Karpas-422 (cell line): ENCODE data around the gene AOC1. TPM values are rescaled to one million over a fixed set of nuclear protein-coding genes. Genes with fewer than 3 reads are reported as not detected.

ENCODE experiments used
- DNase-seq: peaks from one replicate; pipeline ENCODE4 v3.0.0-alpha.2; 2015
- H2AFZ ChIP-seq: fragments of 200-600 bp; sonication (generic); 2 replicates; pipeline ENCODE4 v1.6.1; 2014; ENCODE audit warnings: antibody characterized with exemption, low read length, mixed read lengths
- H3K27ac ChIP-seq: fragments of 200-600 bp; sonication (generic); 2 replicates; pipeline ENCODE4 v1.5.1; 2014; ENCODE audit warnings: mild to moderate bottlenecking, low read length, moderate library complexity
- H3K27me3 ChIP-seq: fragments of 200-600 bp; sonication (generic); 2 replicates; pipeline ENCODE4 v1.6.1; 2014; ENCODE audit warnings: low read length, mixed read lengths
- H3K36me3 ChIP-seq: fragments of 200-600 bp; sonication (generic); 2 replicates; pipeline ENCODE4 v1.6.1; 2014; ENCODE audit warnings: low read length, mixed read lengths; ENCODE audit not compliant: insufficient read depth
- H3K4me1 ChIP-seq: fragments of 200-600 bp; sonication (generic); 2 replicates; pipeline ENCODE4 v1.6.1; 2014; ENCODE audit warnings: mild to moderate bottlenecking, low read length, mixed read lengths
- H3K4me2 ChIP-seq: fragments of 200-600 bp; sonication (generic); 2 replicates; pipeline ENCODE4 v1.6.1; 2014; ENCODE audit warnings: low read length, low read depth, mild to moderate bottlenecking; ENCODE audit not compliant: poor library complexity, severe bottlenecking
- H3K4me3 ChIP-seq: fragments of 200-600 bp; sonication (generic); 2 replicates; pipeline ENCODE4 v1.5.1; 2014; ENCODE audit warnings: mild to moderate bottlenecking, antibody characterized with exemption, low read length, mixed read lengths
- H3K79me2 ChIP-seq: fragments of 200-600 bp; sonication (generic); 2 replicates; pipeline ENCODE4 v1.6.1; 2014; ENCODE audit warnings: mild to moderate bottlenecking, low read length, mixed read lengths
- H3K9ac ChIP-seq: fragments of 200-600 bp; sonication (generic); 2 replicates; pipeline ENCODE4 v1.6.0; 2014; ENCODE audit warnings: low read length
- H3K9me2 ChIP-seq: fragments of 200-600 bp; sonication (generic), shearing (Covaris generic); replicated peaks from 2 replicates; pipeline ENCODE4 v1.6.0; 2014; ENCODE audit warnings: mild to moderate bottlenecking, low read length, moderate library complexity; ENCODE audit not compliant: insufficient read depth
- H3K9me3 ChIP-seq: fragments of 300-700, 200-600 bp; sonication (generic); 2 replicates; pipeline ENCODE4 v1.6.1; 2014; ENCODE audit warnings: low read length, mixed read lengths
- H4K20me1 ChIP-seq: fragments of 200-600 bp; sonication (generic); 2 replicates; pipeline ENCODE4 v1.6.1; 2014; ENCODE audit warnings: mild to moderate bottlenecking, antibody characterized with exemption, low read length, low read depth; ENCODE audit not compliant: insufficient read depth
- total RNA-seq: library from RNA; depleted of rRNA; stranded (reverse); fragments of >200 nt; shearing (Covaris generic); gene quantifications from 2 replicates; pipeline ENCODE4 v1.2.3, GENCODE V29; 2014; ENCODE audit warnings: low replicate concordance

Gene AOC1
- total RNA-seq, 1 experiment from 2014 or later = not detected

GRCh38 chr7:150818971-150819370, 33.3 kb upstream of the AOC1 start:
- Histone ChIP-seq H4K20me1 (no peaks in the 10 kb centered on the region), H3K9ac (no peak overlapping the region), H3K9me2 (no peaks in the 10 kb centered on the region), H2AFZ (no peak overlapping the region), H3K9me3 (no peaks in the 10 kb centered on the region), H3K79me2 (no peaks in the 10 kb centered on the region), H3K4me2 (no peak overlapping the region), H3K4me3 (no peak overlapping the region), H3K27ac (no peak overlapping the region), H3K36me3 (no peaks in the 10 kb centered on the region), H3K27me3 (no peaks in the 10 kb centered on the region), H3K4me1 (no peaks in the 10 kb centered on the region)
- DNase-seq = no peak

- Histone ChIP-seq H3K9ac (no peak overlapping the region), H4K20me1 (no peaks in the 10 kb centered on the region), H3K27ac (no peak overlapping the region), H3K79me2 (no peaks in the 10 kb centered on the region), H3K36me3 (no peaks in the 10 kb centered on the region), H3K4me2 (no peak overlapping the region), H3K9me3 (no peaks in the 10 kb centered on the region), H3K27me3 (no peaks in the 10 kb centered on the region), H2AFZ (no peak overlapping the region), H3K4me3 (no peak overlapping the region), H3K4me1 (no peaks in the 10 kb centered on the region), H3K9me2 (no peaks in the 10 kb centered on the region)
- DNase-seq = no peak
Measured at GRCh38 chr7:150820148-150820547, 32.2 kb upstream of the AOC1 start.

GRCh38 chr7:150820578-150821198, 31.6 kb upstream of the AOC1 start:
- H3K4me2 ChIP-seq = no peak overlapping the region
- no peak overlapping the region for H2AFZ ChIP-seq
- H3K79me2 ChIP-seq = no peaks in the 10 kb centered on the region
- H4K20me1 ChIP-seq = no peaks in the 10 kb centered on the region
- H3K9me3 ChIP-seq = no peaks in the 10 kb centered on the region
- H3K36me3 ChIP-seq = no peaks in the 10 kb centered on the region
- DNase-seq = no peak
- no peaks in the 10 kb centered on the region for H3K9me2 ChIP-seq
- H3K4me1 ChIP-seq = no peaks in the 10 kb centered on the region
- H3K9ac ChIP-seq = no peak overlapping the region
- H3K27ac ChIP-seq = no peak overlapping the region
- H3K4me3 ChIP-seq = no peak overlapping the region
- no peaks in the 10 kb centered on the region for H3K27me3 ChIP-seq

- Histone ChIP-seq H3K9me3 (no peaks in the 10 kb centered on the region), H3K4me3 (no peak overlapping the region), H2AFZ (no peak overlapping the region), H3K4me1 (no peaks in the 10 kb centered on the region), H4K20me1 (no peaks in the 10 kb centered on the region), H3K27me3 (no peaks in the 10 kb centered on the region), H3K27ac (no peak overlapping the region), H3K79me2 (no peaks in the 10 kb centered on the region), H3K4me2 (no peak overlapping the region), H3K36me3 (no peaks in the 10 kb centered on the region), H3K9me2 (no peaks in the 10 kb centered on the region), H3K9ac (no peak overlapping the region)
- no peak for DNase-seq
Measured at GRCh38 chr7:150823043-150823442, 29.3 kb upstream of the AOC1 start.

GRCh38 chr7:150823484-150824126, 28.7 kb upstream of the AOC1 start:
- no peak for DNase-seq
- no peaks in the 10 kb centered on the region for H3K27me3 ChIP-seq
- no peak overlapping the region for H3K9ac ChIP-seq
- no peaks in the 10 kb centered on the region for H3K9me3 ChIP-seq
- no peak overlapping the region for H3K4me2 ChIP-seq
- H3K36me3 ChIP-seq = no peaks in the 10 kb centered on the region
- no peak overlapping the region for H3K27ac ChIP-seq
- no peaks in the 10 kb centered on the region for H4K20me1 ChIP-seq
- H3K79me2 ChIP-seq = no peaks in the 10 kb centered on the region
- no peaks in the 10 kb centered on the region for H3K4me1 ChIP-seq
- H2AFZ ChIP-seq = no peak overlapping the region
- no peaks in the 10 kb centered on the region for H3K9me2 ChIP-seq
- no peak overlapping the region for H3K4me3 ChIP-seq

- no peaks in the 10 kb centered on the region for H3K9me3 ChIP-seq
- no peaks in the 10 kb centered on the region for H3K36me3 ChIP-seq
- no peaks in the 10 kb centered on the region for H3K9me2 ChIP-seq
- H3K9ac ChIP-seq = no peak overlapping the region
- H2AFZ ChIP-seq = no peak overlapping the region
- H4K20me1 ChIP-seq = no peaks in the 10 kb centered on the region
- H3K4me3 ChIP-seq = no peak overlapping the region
- H3K79me2 ChIP-seq = no peaks in the 10 kb centered on the region
- no peak overlapping the region for H3K27ac ChIP-seq
- H3K4me2 ChIP-seq = no peak overlapping the region
- H3K4me1 ChIP-seq = no peaks in the 10 kb centered on the region
- no peak for DNase-seq
- H3K27me3 ChIP-seq = no peaks in the 10 kb centered on the region
Measured at GRCh38 chr7:150824379-150825177, 27.7 kb upstream of the AOC1 start.

- H3K9ac ChIP-seq = no peak overlapping the region
- H3K4me1 ChIP-seq = no peaks in the 10 kb centered on the region
- H3K4me3 ChIP-seq = no peak overlapping the region
- H3K9me2 ChIP-seq = no peaks in the 10 kb centered on the region
- H3K36me3 ChIP-seq = no peaks in the 10 kb centered on the region
- H4K20me1 ChIP-seq = no peaks in the 10 kb centered on the region
- no peaks in the 10 kb centered on the region for H3K79me2 ChIP-seq
- no peaks in the 10 kb centered on the region for H3K27me3 ChIP-seq
- no peak overlapping the region for H3K27ac ChIP-seq
- no peaks in the 10 kb centered on the region for H3K9me3 ChIP-seq
- H2AFZ ChIP-seq = no peak overlapping the region
- no peak overlapping the region for H3K4me2 ChIP-seq
- no peak for DNase-seq
Measured at GRCh38 chr7:150826061-150826849, 26.1 kb upstream of the AOC1 start.

- Histone ChIP-seq H3K36me3 (no peaks in the 10 kb centered on the region), H3K9ac (no peak overlapping the region), H4K20me1 (no peaks in the 10 kb centered on the region), H3K27ac (no peak overlapping the region), H2AFZ (no peak overlapping the region), H3K79me2 (no peaks in the 10 kb centered on the region), H3K4me1 (no peaks in the 10 kb centered on the region), H3K9me3 (no peaks in the 10 kb centered on the region), H3K4me2 (no peak overlapping the region), H3K9me2 (no peaks in the 10 kb centered on the region), H3K27me3 (no peaks in the 10 kb centered on the region), H3K4me3 (no peak overlapping the region)
- DNase-seq = no peak
Measured at GRCh38 chr7:150828384-150828783, 23.9 kb upstream of the AOC1 start.
